Stimulated activated CD8-positive, alpha-beta memory T cell treated with anti-CD3 and anti-CD28 coated beads, Interleukin-15, amount 100 ng/mL, for 48 hours (primary cell): ENCODE data around the gene ST8SIA6.

Source experiments
- DNase-seq, 2 donors: peaks; one replicate each; pipeline ENCODE4 v3.0.0-alpha.2; 2020; ENCODE audit warnings: low read depth in 2 of 2

The ST8SIA6 gene

DNA sequence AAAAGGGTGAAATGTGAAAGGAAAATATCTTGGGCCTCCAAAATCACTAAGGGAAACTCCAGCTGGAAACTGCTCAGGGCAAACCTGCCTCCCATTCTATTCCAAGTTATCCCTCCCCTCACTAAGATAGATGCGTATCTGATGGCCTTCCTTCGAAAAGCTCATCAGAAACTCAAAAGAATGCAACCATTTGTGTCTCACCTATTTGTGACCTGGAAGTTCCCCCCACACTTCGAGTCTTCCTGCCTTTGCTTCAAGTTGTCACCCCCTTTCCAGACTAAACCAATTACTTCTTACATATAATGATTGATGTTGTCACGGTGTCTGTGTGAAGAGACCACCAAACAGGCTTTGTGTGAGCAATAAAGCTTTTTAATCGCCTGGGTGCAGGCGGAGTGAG lies 69.3 kb downstream of the ST8SIA6 start:
- no peak for DNase-seq

DNA sequence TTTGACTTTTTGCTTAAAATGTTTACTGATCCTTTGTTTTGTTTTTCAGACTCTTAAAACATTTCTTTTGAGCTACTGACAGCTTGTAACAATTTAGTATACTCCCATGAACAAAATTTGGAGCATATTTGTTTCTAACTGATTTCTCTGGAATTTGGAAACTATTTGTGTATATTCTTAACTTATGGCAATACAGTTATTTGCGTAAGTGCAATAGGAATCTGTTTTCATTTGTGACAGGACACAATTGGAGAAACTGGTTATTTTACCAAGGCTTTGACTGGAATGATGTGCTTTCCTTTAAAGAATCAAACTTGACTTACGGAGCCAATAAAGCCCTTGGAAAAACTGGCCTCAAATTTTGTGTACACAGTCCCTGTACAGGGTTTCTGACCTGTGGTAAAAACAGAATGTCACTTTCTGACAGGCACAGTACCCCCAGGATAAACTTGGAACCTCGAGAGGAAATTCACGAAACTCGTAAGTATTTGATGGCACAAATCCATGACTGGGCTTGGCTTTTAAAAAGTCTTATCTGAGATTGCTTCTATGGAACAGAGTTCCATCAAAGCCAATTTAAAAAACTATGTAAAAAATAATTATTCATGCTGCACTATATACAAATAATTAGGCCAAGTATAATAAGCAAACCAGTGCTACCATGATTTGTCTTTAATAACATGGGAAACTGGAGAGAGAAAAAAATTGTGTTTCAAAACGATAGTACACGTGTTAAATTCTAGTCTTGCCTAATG lies 70.4 kb downstream of the ST8SIA6 start:
- DNase-seq = no peak

DNA sequence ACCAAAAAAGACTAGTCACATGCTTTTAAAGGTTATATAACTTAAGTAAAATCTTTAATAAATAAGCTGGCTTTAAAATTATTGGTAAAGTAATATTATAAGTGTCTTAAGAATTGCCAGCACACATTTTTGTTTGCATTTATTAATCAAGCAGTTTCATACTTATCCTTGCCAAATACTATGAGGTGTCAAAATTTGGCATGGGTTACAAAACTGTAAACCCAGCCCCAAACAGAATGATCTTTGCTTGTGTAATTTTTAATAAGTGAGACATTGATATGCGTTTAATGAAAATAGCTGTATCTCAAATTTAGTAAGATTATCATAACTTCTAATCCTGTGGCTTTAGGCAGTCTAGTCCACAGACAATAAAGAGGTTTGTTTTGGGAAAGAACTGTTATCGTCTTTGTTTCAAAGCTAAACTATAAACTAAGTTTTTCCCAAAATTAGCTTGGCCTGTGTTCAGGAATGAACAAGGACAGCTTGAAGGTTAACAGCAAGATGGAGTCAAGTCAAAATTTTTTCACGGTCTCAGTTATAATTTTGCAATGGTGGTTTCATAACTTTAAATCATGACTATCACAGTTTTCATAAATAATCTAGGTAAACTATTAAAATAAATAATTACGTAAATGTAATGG lies 72.8 kb downstream of the ST8SIA6 start:
- DNase-seq = no peak

DNA sequence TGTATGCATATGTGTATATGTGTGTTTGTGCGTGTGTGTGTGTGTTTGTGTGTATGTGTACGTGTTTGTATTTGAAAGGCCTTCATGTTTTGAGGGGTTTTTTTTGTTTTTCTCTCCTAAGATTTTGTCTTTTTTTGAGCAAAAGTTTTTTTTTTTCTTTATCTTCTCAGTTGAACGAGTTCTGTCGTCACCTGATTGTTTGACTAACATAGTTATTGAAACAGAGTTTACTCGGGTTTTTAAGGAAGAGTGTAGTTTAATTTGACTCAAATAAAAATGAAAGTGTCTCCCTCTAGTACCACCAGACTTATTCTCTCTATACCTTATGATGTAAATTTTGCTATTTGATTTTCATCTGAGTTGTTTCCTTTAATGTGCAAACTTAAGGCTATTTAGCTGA lies 73.5 kb downstream of the ST8SIA6 start:
- no peak for DNase-seq

DNA sequence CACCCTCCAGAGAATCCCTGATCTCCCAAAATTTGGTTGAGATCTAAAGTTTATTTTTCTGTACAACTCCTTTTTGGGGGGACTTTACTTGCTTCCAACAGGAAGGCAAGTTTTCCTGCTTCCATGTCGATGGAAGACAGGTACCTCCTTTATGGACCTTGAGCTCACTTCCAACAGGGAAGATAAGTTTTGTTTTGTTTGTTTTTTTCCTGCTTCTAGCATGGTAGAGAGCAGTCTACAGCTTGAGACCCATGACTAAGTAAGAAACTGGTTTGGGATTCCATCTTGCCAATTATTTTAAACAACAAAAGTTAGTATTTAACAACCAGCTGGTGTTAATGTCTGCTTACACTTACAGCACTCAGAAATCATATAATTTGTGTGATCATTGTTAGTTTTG lies 74.4 kb downstream of the ST8SIA6 start:
- DNase-seq = no peak

DNA sequence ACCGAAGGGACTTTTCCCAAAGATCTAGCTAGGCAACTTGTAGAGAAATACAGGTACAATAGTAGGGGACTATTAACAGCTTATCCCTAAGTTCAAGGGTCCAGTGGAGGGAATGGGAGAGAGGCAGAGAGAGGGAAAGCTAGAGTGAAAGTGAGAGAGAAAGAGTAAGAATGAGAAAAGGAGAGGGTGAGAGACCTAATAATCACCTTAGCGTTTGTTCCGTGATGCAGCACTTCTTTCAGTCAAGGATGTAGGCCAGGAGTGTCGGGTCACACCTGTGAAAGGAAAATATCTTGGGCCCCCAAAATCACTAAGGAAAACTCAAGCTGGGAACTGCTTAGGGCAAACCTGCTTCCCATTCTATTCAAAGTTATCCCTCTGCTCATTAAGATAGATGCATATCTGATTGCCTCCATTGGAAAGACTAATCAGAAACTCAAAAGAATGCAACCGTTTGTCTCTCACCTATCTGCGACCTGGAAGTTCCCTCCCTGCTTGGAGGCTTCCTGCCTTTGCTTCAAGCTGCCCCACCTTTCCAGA lies 75.2 kb downstream of the ST8SIA6 start:
- DNase-seq = no peak

DNA sequence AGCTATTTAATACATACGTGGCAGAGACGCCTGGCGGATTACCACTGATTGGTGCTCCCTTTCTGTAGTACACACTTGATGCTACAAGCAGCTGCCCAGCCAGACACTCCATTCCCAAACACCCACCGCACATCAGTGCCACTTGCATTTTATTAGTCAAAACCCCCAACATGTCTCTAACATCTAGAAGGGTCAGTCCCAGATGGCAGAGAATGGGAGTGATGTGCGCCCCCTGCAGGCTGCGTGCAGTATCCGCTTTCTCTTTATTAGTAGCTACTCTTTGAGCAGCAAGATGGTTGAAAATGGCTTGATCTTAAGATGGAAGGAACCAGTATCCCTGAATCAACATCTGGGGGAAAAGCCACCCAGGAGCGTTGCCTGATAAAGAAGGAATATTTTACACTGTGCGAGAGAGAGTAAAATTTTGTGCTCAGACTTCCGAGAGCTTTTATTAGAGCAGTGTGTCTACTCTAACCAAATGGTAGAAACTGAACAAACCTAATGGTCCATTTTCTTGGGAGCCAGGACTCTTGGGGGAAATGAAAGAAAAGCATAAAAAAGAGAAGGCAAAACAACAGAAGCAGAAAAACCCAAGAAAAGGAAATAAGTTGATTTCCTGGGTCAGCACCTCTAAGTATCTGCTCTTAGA lies 78.3 kb downstream of the ST8SIA6 start:
- peak; percentile 8 to 13 for DNase-seq

DNA sequence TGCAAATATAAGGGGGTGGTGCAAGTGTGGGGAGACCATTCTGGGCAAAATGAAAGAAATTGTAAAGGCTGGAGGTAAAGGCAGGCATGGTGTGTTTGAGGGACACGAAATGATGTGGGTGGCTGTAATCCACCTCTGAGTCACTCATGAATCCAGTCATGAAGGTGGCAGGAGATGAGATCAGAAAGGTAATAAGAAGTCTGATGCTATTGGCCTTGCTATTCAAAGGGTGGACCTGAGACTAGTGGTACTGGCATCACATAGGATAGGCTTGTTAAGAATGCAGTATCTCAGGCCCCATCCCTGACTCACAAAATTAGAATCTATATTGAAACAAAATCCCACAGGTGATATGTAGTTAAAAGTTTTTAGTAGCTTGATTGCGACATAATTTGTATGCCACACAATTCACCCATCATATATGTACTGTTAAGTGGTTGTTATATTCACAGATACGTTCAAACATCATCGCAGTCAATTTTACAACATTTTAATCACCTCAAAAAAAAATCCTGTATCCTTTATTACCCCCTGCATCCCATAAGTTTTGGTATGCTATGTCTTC lies 85.6 kb downstream of the ST8SIA6 start:
- no peak for DNase-seq

DNA sequence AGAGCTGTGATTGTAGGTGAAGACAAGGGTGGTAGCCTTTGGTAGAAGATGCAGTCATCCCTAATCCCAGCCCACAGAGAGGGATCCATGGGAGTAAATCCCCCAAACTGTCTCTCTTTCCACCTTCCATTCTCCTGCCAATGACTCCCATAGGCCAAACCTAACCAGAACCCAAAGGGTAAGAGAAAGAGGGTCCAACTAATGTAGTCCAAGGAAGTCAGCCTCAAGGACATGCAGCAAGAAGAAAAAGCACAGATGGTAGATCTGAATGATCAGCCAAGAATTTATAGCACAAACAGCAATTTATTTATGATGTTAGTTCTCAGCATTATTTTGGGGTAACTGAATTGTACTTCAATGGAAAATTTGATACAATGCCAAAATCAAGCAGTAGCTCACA lies 87.7 kb downstream of the ST8SIA6 start:
- DNase-seq = no peak

DNA sequence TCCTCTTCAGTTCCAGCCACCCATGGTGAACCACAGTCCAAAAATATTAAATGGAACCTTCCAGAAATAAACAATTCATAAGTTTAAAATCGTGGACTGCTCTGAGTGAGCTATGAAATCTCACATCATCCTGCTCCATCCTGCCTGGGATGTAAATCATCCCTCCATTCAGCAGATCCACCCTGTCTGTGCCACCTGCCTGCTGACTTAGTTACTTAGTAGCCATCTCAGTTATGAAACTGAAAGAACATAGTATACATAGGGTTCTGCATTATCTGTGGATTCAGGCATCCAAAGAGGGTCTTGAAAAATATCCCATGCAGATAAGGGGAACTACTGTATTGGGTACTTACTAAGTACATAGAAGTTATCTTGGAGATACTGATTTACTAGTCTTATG lies 89.0 kb downstream of the ST8SIA6 start:
- no peak for DNase-seq

DNA sequence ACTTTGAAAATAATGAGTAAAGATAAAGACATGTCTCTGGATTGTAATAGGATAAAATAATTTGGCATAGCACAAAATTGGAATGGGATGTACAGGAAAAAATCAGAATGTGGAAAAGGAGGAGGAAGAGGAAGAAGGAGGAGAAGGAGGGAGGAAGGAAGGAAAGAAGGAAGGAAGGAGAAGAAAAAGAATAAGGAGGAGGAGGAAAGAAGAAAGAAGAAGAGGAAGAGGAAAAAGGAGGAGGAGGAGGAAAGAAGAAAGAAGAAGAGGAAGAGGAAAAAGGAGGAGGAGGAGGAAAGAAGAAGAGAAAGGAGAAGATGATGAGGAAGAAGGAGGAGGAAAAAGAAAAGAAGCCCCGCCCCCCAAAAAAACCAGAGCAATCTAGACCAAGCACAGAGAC lies 95.9 kb downstream of the ST8SIA6 start:
- no peak for DNase-seq

DNA sequence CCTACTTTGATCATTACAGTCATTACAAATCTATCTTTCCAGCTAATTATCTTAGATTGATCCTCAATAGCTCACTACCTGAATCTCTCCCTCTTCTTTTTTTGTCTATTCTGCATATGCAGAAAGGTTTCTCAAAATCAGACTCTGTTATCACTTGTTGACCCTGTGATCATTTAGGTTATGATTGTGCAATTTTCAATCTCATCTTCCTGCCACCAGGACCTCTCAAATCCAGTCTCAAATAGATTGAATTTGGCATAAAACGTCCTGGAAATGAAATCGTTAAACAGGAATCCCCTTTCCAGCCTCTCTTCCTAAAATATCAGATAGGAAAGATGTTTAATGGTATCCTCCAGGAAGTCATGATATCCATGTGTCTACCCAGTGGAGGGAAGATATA lies 96.6 kb downstream of the ST8SIA6 start:
- no peak for DNase-seq

DNA sequence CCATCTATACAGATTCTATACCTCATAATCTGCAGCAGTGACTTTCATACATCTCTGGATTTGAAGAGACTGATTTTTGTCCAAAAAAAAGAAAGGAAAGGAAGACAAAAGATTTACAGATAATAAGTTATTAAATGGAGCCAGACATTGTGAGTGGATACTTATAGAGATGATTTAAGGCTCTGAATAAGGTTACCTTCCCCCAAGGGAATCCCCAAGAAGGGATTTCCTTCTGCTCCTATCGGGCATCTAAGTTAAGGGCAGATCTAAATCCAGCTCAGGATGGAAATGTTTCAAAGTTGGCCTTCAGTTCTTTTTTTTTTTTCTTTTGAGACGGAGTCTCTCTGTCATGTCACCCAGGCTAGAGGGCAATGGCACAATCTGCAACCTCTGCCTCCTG lies 97.6 kb downstream of the ST8SIA6 start:
- no peak for DNase-seq

DNA sequence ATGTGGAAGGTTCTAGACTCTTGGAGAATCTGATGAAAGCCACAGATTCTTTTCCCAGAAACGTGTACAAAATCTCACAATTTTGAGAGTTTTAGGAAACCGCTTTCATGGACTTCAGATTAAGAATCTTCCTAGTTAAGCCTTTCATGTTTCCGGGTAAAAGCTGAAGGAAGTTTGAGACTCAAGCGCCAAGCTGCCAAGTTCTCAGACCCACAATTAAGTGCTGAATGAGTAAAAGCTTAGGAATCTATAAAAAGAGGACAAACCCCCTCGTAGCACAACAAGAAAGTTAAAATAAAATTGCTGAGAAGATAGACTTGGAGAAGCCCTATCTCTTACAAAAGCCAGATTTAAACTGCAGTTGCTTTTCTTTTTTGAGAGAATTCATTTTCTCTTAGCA lies 99.6 kb downstream of the ST8SIA6 start:
- no peak for DNase-seq

DNA sequence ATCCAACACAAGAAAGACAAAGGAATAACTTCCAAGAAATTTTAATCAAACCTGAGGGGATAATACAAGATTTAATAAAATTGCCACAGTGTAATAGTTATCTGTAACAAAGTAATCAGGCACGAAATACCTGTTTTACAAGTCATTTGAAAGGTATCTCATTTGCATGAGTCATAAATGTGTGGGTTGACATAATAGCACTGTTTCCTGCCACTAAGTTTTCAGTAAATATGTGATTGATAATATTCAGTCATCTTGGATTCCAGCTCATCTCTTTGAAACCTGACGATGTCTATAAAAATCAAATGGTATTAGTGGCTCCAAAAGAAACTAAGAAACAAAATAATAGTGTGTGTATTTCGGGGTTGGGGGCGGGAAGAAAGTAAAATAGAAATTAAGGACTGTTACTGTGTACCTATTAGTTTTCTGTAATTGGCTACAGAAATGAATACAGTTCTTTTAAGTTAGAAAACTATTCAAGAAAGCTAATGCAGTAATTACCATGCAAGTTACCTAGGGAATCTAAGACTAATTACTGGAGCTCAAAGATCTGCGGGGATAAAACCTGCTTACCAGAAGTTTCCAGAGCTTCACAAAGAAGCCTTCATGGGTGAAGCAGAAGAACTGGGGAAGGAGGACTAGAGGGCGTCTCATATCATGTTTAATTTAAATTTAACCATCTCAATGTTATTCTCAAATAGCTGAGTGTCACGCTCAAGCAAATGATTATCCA lies 100.7 kb downstream of the ST8SIA6 start:
- no peak for DNase-seq

DNA sequence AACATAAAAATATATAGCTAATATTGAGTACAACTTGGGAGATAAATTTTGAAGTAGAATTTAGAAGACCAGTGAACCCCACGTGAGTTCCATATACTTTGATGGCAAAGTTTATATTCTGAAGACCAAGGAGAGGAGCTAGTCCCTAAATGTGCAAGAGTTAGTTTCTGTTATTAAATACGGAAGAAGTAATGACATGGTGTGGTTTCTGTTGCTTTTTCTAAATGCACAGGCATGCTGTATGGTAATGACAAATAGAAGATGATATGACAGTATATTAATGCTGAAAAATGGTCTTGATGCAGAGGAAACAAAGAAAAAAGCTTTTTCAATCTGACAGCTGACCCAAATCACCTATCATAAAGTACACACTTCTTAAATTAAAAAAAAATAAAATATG lies 101.8 kb downstream of the ST8SIA6 start:
- no peak for DNase-seq

DNA sequence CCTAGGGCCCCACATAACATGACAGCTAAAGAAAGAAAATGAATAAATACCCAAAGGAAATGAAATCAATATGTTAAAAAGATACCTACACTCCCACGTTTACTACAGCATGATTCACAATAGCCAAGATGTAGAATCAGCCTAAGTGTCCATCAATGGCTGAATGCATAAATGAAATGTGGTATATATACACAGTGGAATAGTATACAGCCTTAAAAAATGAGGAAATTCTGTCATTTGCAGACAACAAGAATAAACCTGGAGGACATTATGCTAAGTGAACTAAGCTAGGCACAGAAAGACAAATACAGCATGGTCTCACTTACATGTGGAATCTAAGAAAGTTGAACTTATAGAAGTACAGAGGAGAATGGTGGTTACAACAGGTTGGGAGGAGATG lies 102.9 kb downstream of the ST8SIA6 start:
- no peak for DNase-seq

DNA sequence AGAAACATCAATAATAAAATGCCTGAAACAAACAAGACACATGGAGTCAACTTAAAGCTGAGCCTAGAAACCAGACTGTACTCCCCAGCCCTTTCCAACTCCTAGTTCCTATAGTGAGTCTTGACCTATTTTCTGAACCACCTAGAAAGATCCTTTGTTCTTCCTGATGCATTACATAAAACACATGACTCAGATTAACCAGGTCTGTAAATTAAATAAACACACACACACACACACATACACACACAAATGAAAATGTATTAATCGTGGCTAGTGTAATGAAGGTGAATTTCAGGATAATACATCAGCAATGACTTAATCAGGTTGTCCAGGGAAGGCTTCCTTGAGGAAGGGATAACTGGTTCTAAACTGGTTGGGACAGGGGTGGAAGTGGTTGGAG lies 104.7 kb downstream of the ST8SIA6 start:
- no peak for DNase-seq

DNA sequence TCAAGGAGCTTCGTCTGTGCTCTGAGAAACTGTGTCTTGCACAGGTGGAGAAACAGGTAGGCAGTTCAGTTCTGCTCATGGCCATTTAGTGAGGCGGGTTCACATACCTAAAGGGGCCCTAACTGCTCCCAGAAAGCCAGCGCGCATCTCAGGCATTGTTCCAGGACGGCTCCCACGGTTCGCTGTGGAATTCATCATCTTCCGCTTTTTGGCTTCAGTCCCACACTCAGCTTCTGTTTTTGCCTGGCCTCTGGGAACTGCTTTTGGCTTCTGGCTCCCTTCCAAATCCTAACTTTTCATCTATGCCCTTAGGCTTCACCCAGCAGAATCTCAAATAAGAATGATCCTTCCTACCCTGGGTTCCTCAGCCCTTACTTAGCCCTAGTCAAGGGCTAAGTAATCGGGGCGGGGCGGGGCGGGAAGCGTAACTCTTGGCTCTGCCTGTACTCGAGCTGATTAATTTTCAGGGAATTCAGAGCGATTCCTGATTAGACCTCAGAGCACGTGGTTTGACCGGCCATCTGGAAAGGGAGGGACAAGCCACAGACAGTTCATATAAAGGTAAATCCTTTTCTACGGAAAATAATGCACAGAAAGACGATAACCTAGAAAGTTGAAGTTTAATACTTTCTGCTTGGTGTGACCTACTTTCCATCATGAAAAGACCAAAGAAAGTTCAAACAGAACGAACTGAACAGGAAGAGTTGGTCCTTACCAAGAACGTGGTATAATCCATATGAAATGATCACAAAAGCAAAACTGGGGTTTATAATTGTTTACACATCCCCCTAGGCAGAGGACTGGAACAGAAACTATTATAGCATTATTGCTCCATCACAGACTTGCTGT lies 105.7 kb downstream of the ST8SIA6 start:
- DNase-seq = no peak

DNA sequence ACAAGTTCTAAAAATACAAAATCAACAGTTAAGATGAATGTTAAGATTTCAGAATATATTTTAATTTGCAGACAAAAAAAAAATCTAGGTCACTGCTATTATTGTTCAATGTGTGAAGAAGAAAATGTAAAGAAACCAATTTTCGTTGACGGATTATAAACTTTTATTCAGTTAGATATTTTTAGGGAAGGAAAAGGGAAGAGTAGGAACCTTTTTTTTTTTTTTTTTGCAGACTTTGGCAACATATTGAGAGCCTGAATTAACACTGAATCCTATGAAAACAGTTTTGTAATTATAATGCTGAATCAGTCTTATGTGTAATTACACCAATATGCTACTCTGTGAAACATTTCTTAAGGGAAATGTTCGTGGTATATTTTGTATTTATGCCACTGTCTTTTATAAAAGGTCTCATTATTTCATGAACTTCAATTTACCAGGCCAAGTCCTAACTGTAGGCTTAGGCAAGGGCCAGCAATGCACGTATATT lies 106.3 kb downstream of the ST8SIA6 start:
- no peak for DNase-seq

DNA sequence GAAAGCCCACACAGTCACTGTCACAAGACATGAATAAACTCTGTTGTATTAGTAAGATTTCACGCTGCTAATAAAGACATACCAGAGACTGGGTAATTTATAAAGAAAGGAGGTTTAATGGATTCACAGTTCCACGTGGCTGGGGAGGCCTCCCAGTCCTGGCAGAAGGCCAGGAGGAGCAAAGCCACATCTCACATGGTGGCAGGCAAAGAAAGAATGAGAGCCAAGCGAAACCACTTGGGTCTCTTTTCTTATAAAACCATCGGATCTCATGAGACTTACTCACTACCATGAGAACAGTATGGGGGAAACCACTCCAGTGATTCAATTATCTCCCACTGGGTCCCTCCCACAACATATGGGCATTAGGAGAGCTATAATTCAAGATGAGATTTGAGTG lies 110.2 kb downstream of the ST8SIA6 start:
- DNase-seq = no peak
